H1 (cell line): ENCODE results near the gene PRKAR2B. TPM values are rescaled to one million over a fixed set of nuclear protein-coding genes. Genes with fewer than 3 reads are reported as not detected.

Experiments used
- CTCF ChIA-PET: fragments of 300-600 bp; sonication (Branson Sonifier 250); formaldehyde crosslinking; loops from one replicate; lab custom pipeline; 2021; ENCODE audit not compliant: partially characterized antibody; lab: Charles Lee
- POLR2A ChIA-PET: fragments of 300-600 bp; sonication (Branson Sonifier 250); formaldehyde crosslinking; loops from one replicate; lab custom pipeline; 2021; ENCODE audit warnings: inconsistent platforms; ENCODE audit not compliant: partially characterized antibody; lab: Charles Lee
- DNase-seq, 2 experiments: peaks; one replicate each; pipeline versions ENCODE4 v3.0.0 to v3.0.0-alpha.2; 2010 to 2022; ENCODE audit warnings: low spot score in 2 of 2, low read depth in 1 of 2, mixed read lengths in 1 of 2
- FAIRE-seq: peaks from 2 replicates; lab custom pipeline; 2011; peaks lifted over from hg19 to GRCh38; lab: Jason Lieb, UNC
- H2AFZ ChIP-seq: 2 replicates; pipeline ENCODE4 v1.8.1; 2012; ENCODE audit warnings: low read length, inconsistent platforms
- H2AK5ac ChIP-seq: 2 replicates; pipeline ENCODE4 v1.6.1; 2013; ENCODE audit warnings: low read depth, low read length
- H2BK120ac ChIP-seq: replicated peaks from 2 replicates; pipeline ENCODE3; 2013; ENCODE audit warnings: low read depth, low read length, inconsistent platforms
- H2BK12ac ChIP-seq: 2 replicates; pipeline ENCODE4 v1.6.1; 2013; ENCODE audit warnings: low read depth, low read length
- H2BK15ac ChIP-seq: 2 replicates; pipeline ENCODE4 v1.6.1; 2013; ENCODE audit warnings: low read length
- H2BK20ac ChIP-seq: 2 replicates; pipeline ENCODE4 v1.6.1; 2013; ENCODE audit warnings: low read length
- H2BK5ac ChIP-seq: 2 replicates; pipeline ENCODE4 v1.6.1; 2013; ENCODE audit warnings: low read depth, low read length
- H3K14ac ChIP-seq: 2 replicates; pipeline ENCODE4 v1.6.1; 2013; ENCODE audit warnings: inconsistent platforms; ENCODE audit not compliant: insufficient read length
- H3K18ac ChIP-seq: 2 replicates; pipeline ENCODE4 v1.6.1; 2013; ENCODE audit warnings: low read length; ENCODE audit errors: extremely low read depth
- H3K23ac ChIP-seq: 2 replicates; pipeline ENCODE4 v1.6.1; 2013; ENCODE audit warnings: inconsistent platforms; ENCODE audit not compliant: insufficient read length
- H3K23me2 ChIP-seq: 2 replicates; pipeline ENCODE4 v1.6.1; 2013; ENCODE audit warnings: low read depth, low read length
- H3K27ac ChIP-seq: 2 replicates; pipeline ENCODE4 v1.6.1; 2011; ENCODE audit warnings: low read depth, low read length, inconsistent platforms
- H3K27me3 ChIP-seq, 4 experiments: replicated peaks in 1 of 4; 1 replicate in 1 of 4; 2 replicates in 3 of 4; pipeline versions ENCODE4 v1.6.1 to v1.8.1; 2011 to 2013; ENCODE audit warnings: low read length in 3 of 4, mild to moderate bottlenecking in 3 of 4, inconsistent platforms in 2 of 4, mixed read lengths in 2 of 4, moderate library complexity in 1 of 4; ENCODE audit not compliant: control insufficient read depth in 3 of 4, insufficient read depth in 3 of 4; ENCODE audit errors: extremely low read depth in 1 of 4
- H3K36me3 ChIP-seq, 4 experiments: 2 replicates each; pipeline versions ENCODE4 v1.6.1 to v1.8.1; 2011 to 2013; ENCODE audit warnings: mild to moderate bottlenecking in 4 of 4, low read length in 3 of 4, moderate library complexity in 2 of 4, control low read depth in 1 of 4, inconsistent platforms in 1 of 4; ENCODE audit not compliant: insufficient read depth in 4 of 4, control insufficient read depth in 2 of 4
- H3K4ac ChIP-seq: replicated peaks from 2 replicates; pipeline ENCODE3; 2013; ENCODE audit warnings: low read length, low read depth, mixed read lengths, inconsistent platforms; ENCODE audit not compliant: insufficient read length
- H3K4me1 ChIP-seq, 4 experiments: replicated peaks in 1 of 4; 1 replicate in 1 of 4; 2 replicates in 3 of 4; pipeline versions ENCODE4 v1.6.1 to v1.8.1; 2011 to 2013; ENCODE audit warnings: low read length in 3 of 4, inconsistent platforms in 2 of 4, mixed read lengths in 1 of 4; ENCODE audit not compliant: insufficient read depth in 4 of 4, control insufficient read depth in 3 of 4
- H3K4me2 ChIP-seq, 2 experiments: 2 replicates each; pipeline versions ENCODE4 v1.6.1 to v1.8.1; 2011 to 2013; ENCODE audit warnings: low read depth in 2 of 2, low read length in 2 of 2, control low read depth in 1 of 2, inconsistent platforms in 1 of 2, mild to moderate bottlenecking in 1 of 2; ENCODE audit not compliant: insufficient read depth in 1 of 2
- H3K4me3 ChIP-seq, 4 experiments: fragments of 200-600, 300-600 bp in 1 of 4; sonication (generic), shearing (Covaris generic), sonication (Bioruptor Twin) in 1 of 4; 2 replicates each; pipeline versions ENCODE4 v1.5.1 to v1.8.1; 2011 to 2016; ENCODE audit warnings: low read length in 4 of 4, low read depth in 3 of 4, control low read depth in 2 of 4, inconsistent platforms in 2 of 4, mild to moderate bottlenecking in 2 of 4, mixed read lengths in 1 of 4, moderate library complexity in 1 of 4; ENCODE audit not compliant: insufficient read depth in 2 of 4; ENCODE audit errors: extremely low read depth in 1 of 4
- H3K56ac ChIP-seq: replicated peaks from 2 replicates; pipeline ENCODE3; 2013; ENCODE audit warnings: low read depth, mild to moderate bottlenecking, mixed read lengths, low read length, inconsistent platforms; ENCODE audit not compliant: insufficient read length
- H3K79me1 ChIP-seq: 2 replicates; pipeline ENCODE4 v1.6.1; 2013; ENCODE audit warnings: low read depth, low read length, control low read depth
- H3K79me2 ChIP-seq, 2 experiments: 2 replicates each; pipeline versions ENCODE4 v1.6.1 to v1.8.1; 2012 to 2013; ENCODE audit warnings: low read length in 2 of 2, mild to moderate bottlenecking in 2 of 2, inconsistent platforms in 1 of 2; ENCODE audit not compliant: insufficient read depth in 2 of 2, control insufficient read depth in 1 of 2
- H3K9ac ChIP-seq, 4 experiments: replicated peaks in 1 of 4; 1 replicate in 1 of 4; 2 replicates in 3 of 4; pipeline versions ENCODE4 v1.6.1 to v1.8.1; 2011 to 2013; ENCODE audit warnings: low read depth in 3 of 4, low read length in 3 of 4, control low read depth in 2 of 4, mild to moderate bottlenecking in 2 of 4, moderate library complexity in 2 of 4, inconsistent platforms in 1 of 4; ENCODE audit errors: extremely low read depth in 1 of 4
- H3K9me3 ChIP-seq, 2 experiments: 2 replicates each; pipeline versions ENCODE4 v1.6.1 to v1.8.1; 2012 to 2013; ENCODE audit warnings: mild to moderate bottlenecking in 2 of 2, moderate library complexity in 2 of 2, control low read depth in 1 of 2, inconsistent platforms in 1 of 2, low read depth in 1 of 2, low read length in 1 of 2, mixed read lengths in 1 of 2; ENCODE audit not compliant: insufficient read depth in 2 of 2
- H4K20me1 ChIP-seq, 2 experiments: replicated peaks in 1 of 2; 2 replicates each; pipeline versions ENCODE3 to v1.8.1; 2011 to 2013; ENCODE audit warnings: inconsistent platforms in 2 of 2, low read length in 2 of 2, mild to moderate bottlenecking in 1 of 2; ENCODE audit not compliant: insufficient read depth in 2 of 2, control insufficient read depth in 1 of 2
- H4K5ac ChIP-seq: 2 replicates; pipeline ENCODE4 v1.6.1; 2013; ENCODE audit warnings: low read length, low read depth, mixed read lengths, inconsistent platforms; ENCODE audit not compliant: insufficient read length
- H4K8ac ChIP-seq: 2 replicates; pipeline ENCODE4 v1.8.0; 2013; ENCODE audit warnings: mild to moderate bottlenecking, moderate library complexity, low read length, inconsistent platforms; ENCODE audit not compliant: insufficient read depth; ENCODE audit errors: extremely low read depth
- H4K91ac ChIP-seq: replicated peaks from 2 replicates; pipeline ENCODE3; 2013; ENCODE audit warnings: low read length, mixed read lengths, inconsistent platforms; ENCODE audit not compliant: insufficient read length
- WGBS, 2 experiments: shearing (Covaris generic) in 1 of 2; methylation state at CpG; one replicate each; pipeline versions ENCODE4 v1.1.6 to v1.1.7; 2013 to 2015; ENCODE audit warnings: low lambda C conversion rate in 2 of 2, mixed read lengths in 2 of 2, inconsistent platforms in 1 of 2, low coverage in 1 of 2, missing lambda C conversion rate in 1 of 2; ENCODE audit not compliant: insufficient replicate concordance in 2 of 2, insufficient coverage in 1 of 2, insufficient read length in 1 of 2; ENCODE audit errors: extremely low coverage in 1 of 2, missing lambda C conversion rate in 1 of 2; 5-methylcytosine and 5-hydroxymethylcytosine counted together
- polyA plus RNA-seq, 7 experiments: library from polyadenylated mRNA; depleted of rRNA in 3 of 7; stranded (reverse) in 5 of 7; unstranded in 2 of 7; fragments of >200 nt in 5 of 7; fragments of 200-250 nt in 2 of 7; gene quantifications; 1 replicate in 5 of 7; 2 replicates in 1 of 7; 4 replicates in 1 of 7; pipeline versions ENCODE4 v1.2.1 to v1.2.3, GENCODE V29; 2011 to 2013; ENCODE audit warnings: missing spikeins in 2 of 7, mixed read lengths in 2 of 7
- total RNA-seq: library from RNA; stranded (reverse); fragmentation: NEBNext Ultra II Directional; extraction: Animal tissue kit (Norgen Biotek cat#: 25700); gene quantifications from 2 replicates; pipeline ENCODE4 v1.2.1, GENCODE V29; 2021
- TF ChIP-seq, protein P1 (sequence below): IDR thresholded peaks from 2 replicates; pipeline ENCODE4 v1.6.1; 2012; ENCODE audit warnings: low read length, inconsistent platforms

PRKAR2B gene
- total and polyA plus RNA-seq, 2 of the 8 experiments (the other 6 are each of a cell fraction or from before 2014, with no cell fraction given): 10.4 to 37.0 TPM

DNA sequence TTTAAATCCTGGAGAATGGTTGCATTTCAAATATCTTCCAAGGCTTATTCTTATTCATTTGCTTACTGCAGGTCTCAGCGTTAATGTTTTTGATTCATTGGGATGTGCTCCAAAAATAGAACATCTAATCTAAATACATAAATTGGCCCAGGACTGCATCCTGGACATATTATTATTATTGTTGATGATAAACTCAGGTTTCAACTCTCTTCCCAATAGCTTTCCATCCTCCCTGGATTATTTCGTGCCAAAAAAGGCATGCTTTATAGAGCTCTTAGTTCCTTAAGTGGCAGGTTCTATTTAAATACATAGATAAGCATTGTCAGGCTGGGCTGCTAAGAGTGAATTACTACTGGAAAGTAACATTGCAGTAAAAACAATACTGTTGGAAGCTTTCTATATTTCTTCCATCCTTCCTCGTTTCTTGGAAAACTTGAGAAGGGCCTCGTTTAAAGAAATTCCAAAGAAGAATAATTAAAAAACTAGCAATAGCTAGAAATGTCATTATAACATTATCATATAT, 14.7 kb upstream of the PRKAR2B start:
- H3K23ac ChIP-seq: no peak overlapping the region
- H2BK120ac ChIP-seq: no peak overlapping the region
- no peaks in the 10 kb centered on the region for H3K9me3 ChIP-seq
- no peak overlapping the region for H3K4ac ChIP-seq
- TF ChIP-seq, protein P1, sequence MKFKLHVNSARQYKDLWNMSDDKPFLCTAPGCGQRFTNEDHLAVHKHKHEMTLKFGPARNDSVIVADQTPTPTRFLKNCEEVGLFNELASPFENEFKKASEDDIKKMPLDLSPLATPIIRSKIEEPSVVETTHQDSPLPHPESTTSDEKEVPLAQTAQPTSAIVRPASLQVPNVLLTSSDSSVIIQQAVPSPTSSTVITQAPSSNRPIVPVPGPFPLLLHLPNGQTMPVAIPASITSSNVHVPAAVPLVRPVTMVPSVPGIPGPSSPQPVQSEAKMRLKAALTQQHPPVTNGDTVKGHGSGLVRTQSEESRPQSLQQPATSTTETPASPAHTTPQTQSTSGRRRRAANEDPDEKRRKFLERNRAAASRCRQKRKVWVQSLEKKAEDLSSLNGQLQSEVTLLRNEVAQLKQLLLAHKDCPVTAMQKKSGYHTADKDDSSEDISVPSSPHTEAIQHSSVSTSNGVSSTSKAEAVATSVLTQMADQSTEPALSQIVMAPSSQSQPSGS: no peak
- no peak overlapping the region for H2BK20ac ChIP-seq
- no peaks in the 10 kb centered on the region for H3K27me3 ChIP-seq
- H2BK5ac ChIP-seq: no peak overlapping the region
- H4K5ac ChIP-seq: no peak overlapping the region
- H3K36me3 ChIP-seq: no peaks in the 10 kb centered on the region
- H3K79me2 ChIP-seq: no peaks in the 10 kb centered on the region
- ChIA-PET CTCF (interaction anchor here (0.6 to 1.9 kb wide), 5 partner anchors 9 to 176 kb away, joined by 3 to 8 read pairs (median 3); no protein-coding TSS in a partner anchor), POLR2A (no interaction called here)
- no peaks in the 10 kb centered on the region for H4K20me1 ChIP-seq
- H2BK15ac ChIP-seq: no peak overlapping the region
- H3K79me1 ChIP-seq: no peaks in the 10 kb centered on the region
- H2AFZ ChIP-seq: no peak overlapping the region
- no peak overlapping the region for H3K27ac ChIP-seq
- H3K9ac ChIP-seq: no peak overlapping the region
- no peak overlapping the region for H2AK5ac ChIP-seq
- no peak for FAIRE-seq
- H4K91ac ChIP-seq: no peak overlapping the region
- H3K4me3 ChIP-seq: no peak overlapping the region
- no peaks in the 10 kb centered on the region for H3K4me1 ChIP-seq
- H3K23me2 ChIP-seq: no peaks in the 10 kb centered on the region; the same call in 1 of the 2 replicates
- WGBS, 2 experiments: 83% methylated on average over 4 of the region's 4 CpGs; no CpG with 5 or more reads in 1 of the 2 experiments
- no peak overlapping the region for H3K56ac ChIP-seq
- no peak overlapping the region for H3K18ac ChIP-seq
- H2BK12ac ChIP-seq: no peak overlapping the region
- H3K4me2 ChIP-seq: no peak overlapping the region
- no peak for DNase-seq
- H3K14ac ChIP-seq: no peak overlapping the region
- H4K8ac ChIP-seq: no peak overlapping the region
